Breast epithelium (tissue), 3 donors: Measurements from ENCODE around the gene MRPL37.

ENCODE experiments used
- POLR2A ChIP-seq: fragments of 450-650 bp; IDR thresholded peaks from one replicate; pipeline ENCODE4 v1.6.1; 2016; ENCODE audit warnings: antibody characterized with exemption, mild to moderate bottlenecking, moderate library complexity
- TF ChIP-seq, protein P1 (sequence below), 3 donors: fragments of 450-650 bp; IDR thresholded peaks; one replicate each; pipeline ENCODE4 v1.5.1; 2016 to 2017; ENCODE audit warnings: antibody characterized with exemption in 3 of 3, mild to moderate bottlenecking in 3 of 3, moderate library complexity in 3 of 3

DNA sequence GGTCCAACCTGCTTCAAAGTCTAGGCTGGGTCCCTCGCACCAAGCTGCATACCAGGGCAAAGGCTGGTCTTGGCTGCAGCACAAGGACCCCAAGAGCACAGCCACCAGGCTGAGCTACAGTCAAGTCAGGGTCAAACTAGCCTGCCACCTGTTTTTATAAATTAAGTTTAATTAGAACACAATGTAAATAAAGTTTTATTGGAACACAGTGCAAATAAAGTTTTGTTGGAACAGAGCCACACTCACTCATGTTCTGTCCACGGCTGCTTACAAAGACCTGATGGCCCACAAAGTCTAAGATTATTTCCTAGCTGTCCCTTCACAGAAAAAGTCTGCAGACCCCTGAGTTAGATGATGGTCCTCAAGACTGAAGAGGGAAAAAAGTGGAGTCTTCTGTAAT lies 66.2 kb downstream of the MRPL37 start:
- TF ChIP-seq POLR2A, result no peak
- TF ChIP-seq, protein P1, sequence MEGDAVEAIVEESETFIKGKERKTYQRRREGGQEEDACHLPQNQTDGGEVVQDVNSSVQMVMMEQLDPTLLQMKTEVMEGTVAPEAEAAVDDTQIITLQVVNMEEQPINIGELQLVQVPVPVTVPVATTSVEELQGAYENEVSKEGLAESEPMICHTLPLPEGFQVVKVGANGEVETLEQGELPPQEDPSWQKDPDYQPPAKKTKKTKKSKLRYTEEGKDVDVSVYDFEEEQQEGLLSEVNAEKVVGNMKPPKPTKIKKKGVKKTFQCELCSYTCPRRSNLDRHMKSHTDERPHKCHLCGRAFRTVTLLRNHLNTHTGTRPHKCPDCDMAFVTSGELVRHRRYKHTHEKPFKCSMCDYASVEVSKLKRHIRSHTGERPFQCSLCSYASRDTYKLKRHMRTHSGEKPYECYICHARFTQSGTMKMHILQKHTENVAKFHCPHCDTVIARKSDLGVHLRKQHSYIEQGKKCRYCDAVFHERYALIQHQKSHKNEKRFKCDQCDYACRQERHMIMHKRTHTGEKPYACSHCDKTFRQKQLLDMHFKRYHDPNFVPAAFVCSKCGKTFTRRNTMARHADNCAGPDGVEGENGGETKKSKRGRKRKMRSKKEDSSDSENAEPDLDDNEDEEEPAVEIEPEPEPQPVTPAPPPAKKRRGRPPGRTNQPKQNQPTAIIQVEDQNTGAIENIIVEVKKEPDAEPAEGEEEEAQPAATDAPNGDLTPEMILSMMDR (IDR thresholded peaks at IDR 0.05), result no peak
